GM21737 (cell line): ENCODE data around the gene PLEKHA6.

Experiments used
- ATAC-seq: cut with Tn5 transposase; IDR thresholded peaks from one replicate; pipeline ENCODE4 v1.9.1; 2021; ENCODE audit warnings: mild to moderate bottlenecking, moderate library complexity; ENCODE audit not compliant: unreplicated experiment

The PLEKHA6 gene

GRCh38 chr1:204382714-204383083 lies 23.0 kb upstream of the PLEKHA6 start:
- no peak for ATAC-seq

- no peak for ATAC-seq
Observed at GRCh38 chr1:204380293-204380831, 20.6 kb upstream of the PLEKHA6 start.

GRCh38 chr1:204377800-204378668 lies 18.3 kb upstream of the PLEKHA6 start:
- no peak for ATAC-seq

GRCh38 chr1:204376919-204377799 lies 17.4 kb upstream of the PLEKHA6 start:
- no peak for ATAC-seq

GRCh38 chr1:204376465-204376864 lies 16.7 kb upstream of the PLEKHA6 start:
- no peak for ATAC-seq

GRCh38 chr1:204373911-204374310 lies 14.2 kb upstream of the PLEKHA6 start:
- ATAC-seq = no peak

- ATAC-seq = no peak
Observed at GRCh38 chr1:204370176-204370575, 10.4 kb upstream of the PLEKHA6 start.

GRCh38 chr1:204368996-204369726 lies 9.4 kb upstream of the PLEKHA6 start:
- no peak for ATAC-seq

- ATAC-seq = no peak
Observed at GRCh38 chr1:204367956-204368355, 8.2 kb upstream of the PLEKHA6 start.

GRCh38 chr1:204367193-204367858 lies 7.6 kb upstream of the PLEKHA6 start:
- no peak for ATAC-seq

- ATAC-seq = no peak
Observed at GRCh38 chr1:204366759-204367158, 7.0 kb upstream of the PLEKHA6 start.

- ATAC-seq = no peak
Observed at GRCh38 chr1:204363335-204364114, 3.8 kb upstream of the PLEKHA6 start.

- ATAC-seq = no peak
Observed at GRCh38 chr1:204362984-204363334, 3.2 kb upstream of the PLEKHA6 start.

- no peak for ATAC-seq
Observed at GRCh38 chr1:204361781-204362180, 2.1 kb upstream of the PLEKHA6 start.

- ATAC-seq = no peak
Observed at GRCh38 chr1:204361341-204361771, 1.6 kb upstream of the PLEKHA6 start.

- ATAC-seq = no peak
Observed at GRCh38 chr1:204360314-204360713, 585 bp upstream of the PLEKHA6 start.

- no peak for ATAC-seq
Observed at GRCh38 chr1:204359131-204359473, 627 bp downstream of the PLEKHA6 start.

- no peak for ATAC-seq
Observed at GRCh38 chr1:204358605-204359004, 1.1 kb downstream of the PLEKHA6 start.

- no peak for ATAC-seq
Observed at GRCh38 chr1:204357551-204358490, 1.9 kb downstream of the PLEKHA6 start.
